Gastrocnemius medialis (tissue), 4 donors: ENCODE measurements around the gene DEFB124.

Experiments
- POLR2A ChIP-seq, 2 donors: fragments of 450-650 bp; IDR thresholded peaks; one replicate each; pipeline ENCODE4 v1.6.1; 2017; ENCODE audit warnings: antibody characterized with exemption in 2 of 2, mild to moderate bottlenecking in 2 of 2, moderate library complexity in 2 of 2
- TF ChIP-seq, protein P1 (sequence below), 5 experiments: fragments of 450-650 bp in 3 of 5; fragments of 200-600 bp in 2 of 5; sonication (generic) in 2 of 5; IDR thresholded peaks in 4 of 5; conservative IDR thresholded peaks in 1 of 5; 1 replicate in 4 of 5; 2 replicates in 1 of 5; pipeline ENCODE4 v1.5.1; 2016 to 2019; ENCODE audit warnings: antibody characterized with exemption in 5 of 5, mild to moderate bottlenecking in 3 of 5, moderate library complexity in 3 of 5

DNA sequence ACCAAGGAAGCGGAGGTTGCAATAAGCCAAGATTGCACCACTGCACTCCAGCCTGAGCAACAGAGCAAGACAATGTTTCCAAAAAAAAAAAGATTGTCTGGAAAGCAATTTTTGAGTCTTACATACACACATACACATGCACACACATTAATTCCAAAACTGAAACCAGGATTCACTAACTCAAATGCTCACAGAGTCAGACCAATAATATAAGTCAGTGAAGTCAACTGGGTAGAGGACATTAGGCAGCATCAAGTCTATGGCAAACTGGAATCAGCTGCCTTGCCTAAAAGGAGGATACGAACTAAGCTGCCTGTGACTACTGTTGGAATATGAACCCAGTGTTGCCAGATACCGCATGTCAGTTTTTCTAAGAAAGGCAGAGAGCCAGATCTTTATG, 15.8 kb upstream of the DEFB124 start:
- TF ChIP-seq, protein P1, sequence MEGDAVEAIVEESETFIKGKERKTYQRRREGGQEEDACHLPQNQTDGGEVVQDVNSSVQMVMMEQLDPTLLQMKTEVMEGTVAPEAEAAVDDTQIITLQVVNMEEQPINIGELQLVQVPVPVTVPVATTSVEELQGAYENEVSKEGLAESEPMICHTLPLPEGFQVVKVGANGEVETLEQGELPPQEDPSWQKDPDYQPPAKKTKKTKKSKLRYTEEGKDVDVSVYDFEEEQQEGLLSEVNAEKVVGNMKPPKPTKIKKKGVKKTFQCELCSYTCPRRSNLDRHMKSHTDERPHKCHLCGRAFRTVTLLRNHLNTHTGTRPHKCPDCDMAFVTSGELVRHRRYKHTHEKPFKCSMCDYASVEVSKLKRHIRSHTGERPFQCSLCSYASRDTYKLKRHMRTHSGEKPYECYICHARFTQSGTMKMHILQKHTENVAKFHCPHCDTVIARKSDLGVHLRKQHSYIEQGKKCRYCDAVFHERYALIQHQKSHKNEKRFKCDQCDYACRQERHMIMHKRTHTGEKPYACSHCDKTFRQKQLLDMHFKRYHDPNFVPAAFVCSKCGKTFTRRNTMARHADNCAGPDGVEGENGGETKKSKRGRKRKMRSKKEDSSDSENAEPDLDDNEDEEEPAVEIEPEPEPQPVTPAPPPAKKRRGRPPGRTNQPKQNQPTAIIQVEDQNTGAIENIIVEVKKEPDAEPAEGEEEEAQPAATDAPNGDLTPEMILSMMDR (IDR thresholded peaks at IDR 0.05 in 4 of 5, conservative IDR thresholded peaks at IDR 0.05 in 1 of 5), result no peak
- TF ChIP-seq POLR2A (IDR thresholded peaks at IDR 0.05), result no peak
